Smooth muscle cell of the brain vasculature (primary cell): ENCODE data around the gene PUM2.

Experiments
- DNase-seq: peaks from one replicate; pipeline ENCODE4 v3.0.0-alpha.2; 2012; ENCODE audit warnings: low read depth, low spot score

Gene PUM2

DNA sequence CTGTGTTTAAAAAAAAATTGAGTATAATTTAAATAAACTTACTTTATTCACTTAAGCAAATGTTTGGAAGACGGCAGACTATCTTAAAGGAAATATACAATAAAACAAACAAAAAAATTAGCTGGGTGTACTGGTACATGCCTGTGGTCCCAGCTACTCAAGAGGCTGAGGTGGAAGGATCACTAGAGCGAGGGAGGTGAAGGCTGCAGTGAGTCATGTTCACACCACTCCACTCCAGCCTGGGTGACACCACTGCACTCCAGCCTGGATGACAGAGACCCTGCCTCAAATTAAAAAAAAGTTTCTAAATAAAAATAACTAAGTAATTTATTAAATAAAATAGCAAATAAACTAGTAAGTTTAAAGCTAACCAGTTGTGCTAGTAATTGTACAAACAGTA, 7.5 kb downstream of the PUM2 start:
- no peak for DNase-seq

- DNase-seq, result no peak
Observed at GRCh38 chr2:20339012-20339411, 11.6 kb downstream of the PUM2 start.

GRCh38 chr2:20334605-20335203, 15.9 kb downstream of the PUM2 start:
- no peak for DNase-seq

- DNase-seq, result no peak
Observed at GRCh38 chr2:20333738-20334137, 16.9 kb downstream of the PUM2 start.

GRCh38 chr2:20330192-20330591, 20.5 kb downstream of the PUM2 start:
- DNase-seq, result no peak

- no peak for DNase-seq
Observed at GRCh38 chr2:20327370-20327769, 23.3 kb downstream of the PUM2 start.

DNA sequence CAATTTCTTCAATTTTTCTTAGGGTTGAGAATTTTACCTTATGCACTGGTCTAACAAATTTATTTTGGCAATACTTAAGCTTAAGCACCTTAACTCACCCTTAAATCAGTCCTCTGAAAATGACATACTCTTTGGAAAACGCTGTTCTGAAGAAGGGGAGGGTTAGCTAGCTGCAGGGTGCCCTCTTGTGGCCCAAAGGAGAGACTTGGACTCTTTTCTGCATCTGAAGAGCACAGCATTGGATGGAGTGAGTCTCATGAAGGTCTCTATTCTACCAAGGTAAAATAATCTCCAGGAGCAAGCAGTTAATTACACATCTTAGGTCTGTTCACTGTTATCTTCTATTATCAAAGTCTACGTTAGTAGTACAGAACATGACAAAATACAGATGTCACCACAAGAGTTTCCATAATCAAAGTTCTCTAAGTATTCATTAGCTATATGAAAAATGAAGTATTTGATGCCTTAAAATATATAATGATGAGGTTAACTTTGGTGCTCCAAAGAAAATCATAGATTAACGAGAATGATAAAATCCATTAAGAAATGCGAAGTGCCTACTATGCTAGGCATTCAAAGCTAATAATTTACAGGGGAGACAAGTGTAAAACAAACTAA, 24.4 kb downstream of the PUM2 start:
- DNase-seq, result peak; percentile 28

DNA sequence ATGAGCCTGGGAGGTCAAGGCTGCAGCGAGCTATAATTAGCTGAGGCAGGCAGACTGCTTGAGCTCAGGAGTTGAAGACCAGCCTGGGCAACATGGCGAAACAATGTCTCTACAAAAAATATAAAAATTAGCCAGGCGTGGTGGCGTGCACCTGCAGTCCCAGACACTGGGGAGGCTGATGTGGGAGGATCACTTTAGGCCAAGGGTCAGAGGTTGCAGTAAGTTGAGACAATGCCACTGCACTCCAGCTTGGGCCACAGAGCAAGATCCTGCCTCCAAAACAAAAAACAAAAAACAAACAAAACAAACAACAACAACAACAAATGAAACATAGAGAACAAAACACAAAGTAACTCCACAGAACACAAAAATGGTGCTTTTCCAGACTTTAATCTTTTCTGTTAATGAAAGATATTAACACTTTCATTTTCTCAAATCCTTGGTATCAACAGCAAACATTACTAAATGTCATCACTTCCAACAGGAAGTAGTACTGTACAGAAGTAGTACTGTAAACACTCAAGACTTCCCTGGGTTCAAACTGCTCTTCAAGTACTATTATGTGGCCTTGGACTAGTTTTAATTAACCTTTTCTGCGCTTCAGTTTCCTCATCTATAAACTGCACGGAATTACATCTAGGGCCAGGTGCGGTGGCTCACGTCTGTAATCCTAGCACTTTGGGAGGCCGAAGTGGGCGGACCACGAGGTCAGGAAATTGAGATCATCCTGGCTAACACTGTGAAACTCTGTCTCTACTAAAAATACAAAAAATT, 27.9 kb downstream of the PUM2 start:
- DNase-seq, result no peak

DNA sequence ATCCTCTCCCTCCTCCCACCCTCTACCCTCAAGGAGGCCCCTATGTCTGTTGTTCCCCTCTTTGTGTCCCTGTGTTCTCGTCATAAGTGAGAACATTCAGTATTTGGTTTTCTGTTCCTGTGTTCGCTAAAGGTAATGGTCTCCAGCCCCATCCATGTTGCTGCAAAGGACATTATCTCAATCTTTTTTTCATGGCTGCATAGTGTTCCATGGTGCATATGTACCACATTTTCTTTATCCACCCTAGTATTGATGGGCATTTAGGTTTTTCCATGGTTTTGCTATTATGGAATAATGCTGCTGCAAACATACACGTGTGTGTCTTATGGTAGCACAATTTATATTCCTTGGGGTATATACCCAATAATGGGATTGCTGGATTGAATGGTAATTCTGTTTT, 33.0 kb downstream of the PUM2 start:
- no peak for DNase-seq

GRCh38 chr2:20317197-20317596, 33.4 kb downstream of the PUM2 start:
- no peak for DNase-seq

- no peak for DNase-seq
Observed at GRCh38 chr2:20314562-20315501, 35.8 kb downstream of the PUM2 start.

- no peak for DNase-seq
Observed at GRCh38 chr2:20313659-20314058, 37.0 kb downstream of the PUM2 start.

DNA sequence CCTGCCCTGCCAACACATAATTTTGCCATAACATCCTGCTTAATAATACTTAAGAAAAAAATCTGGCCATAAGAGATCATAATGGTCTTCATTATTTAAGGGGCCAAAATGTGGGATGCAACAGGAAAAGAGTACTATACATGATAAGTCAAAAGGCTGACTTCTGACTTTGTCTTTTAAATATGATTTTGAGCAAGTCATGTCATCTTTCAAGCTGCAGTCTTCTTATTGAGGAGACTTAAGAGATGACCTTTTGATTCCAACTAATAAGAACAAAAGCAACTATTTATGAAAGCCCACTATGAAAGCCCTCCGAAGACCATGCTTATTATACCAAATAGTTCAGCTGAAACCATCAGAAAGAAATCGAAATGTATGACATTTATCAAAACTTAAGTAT, 41.6 kb downstream of the PUM2 start:
- no peak for DNase-seq

DNA sequence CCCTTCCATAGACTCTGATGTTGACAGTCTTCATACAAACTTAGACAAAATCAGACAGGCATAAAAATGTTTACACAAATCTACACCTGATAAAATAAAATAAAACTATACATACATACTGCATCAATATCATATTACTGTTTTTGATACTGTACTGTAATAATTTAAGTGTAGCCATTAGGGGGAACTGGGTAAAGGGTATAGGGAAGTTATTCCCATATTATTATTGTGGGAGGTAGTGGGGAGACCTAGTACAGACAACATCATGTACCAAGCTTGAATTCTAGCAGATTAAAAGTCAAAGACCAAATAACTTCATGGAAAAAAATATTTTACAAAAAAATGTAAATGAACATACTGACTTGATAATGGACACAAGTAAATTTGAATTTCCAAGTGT, 43.3 kb downstream of the PUM2 start:
- DNase-seq, result no peak

GRCh38 chr2:20304411-20304810, 46.2 kb downstream of the PUM2 start:
- no peak for DNase-seq

GRCh38 chr2:20303966-20304365, 46.7 kb downstream of the PUM2 start:
- no peak for DNase-seq

DNA sequence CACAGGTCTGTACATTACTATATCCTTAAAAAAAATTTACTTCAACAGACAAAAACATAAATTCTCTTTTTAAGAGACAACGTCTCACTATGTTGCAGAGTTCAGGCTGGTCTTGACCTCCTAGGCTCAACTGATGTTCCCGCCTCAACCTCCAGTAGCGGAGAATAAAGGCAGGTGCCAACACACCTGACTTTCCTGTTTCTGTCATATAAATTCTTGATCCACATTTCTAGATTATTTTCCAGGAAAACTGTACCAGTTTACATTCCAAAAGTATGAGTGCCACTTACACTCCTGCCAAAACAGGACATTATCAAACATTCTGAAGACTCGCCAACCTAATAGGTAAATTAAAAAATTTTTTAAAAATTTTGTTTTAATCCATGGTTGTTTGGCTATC, 48.6 kb downstream of the PUM2 start:
- no peak for DNase-seq

DNA sequence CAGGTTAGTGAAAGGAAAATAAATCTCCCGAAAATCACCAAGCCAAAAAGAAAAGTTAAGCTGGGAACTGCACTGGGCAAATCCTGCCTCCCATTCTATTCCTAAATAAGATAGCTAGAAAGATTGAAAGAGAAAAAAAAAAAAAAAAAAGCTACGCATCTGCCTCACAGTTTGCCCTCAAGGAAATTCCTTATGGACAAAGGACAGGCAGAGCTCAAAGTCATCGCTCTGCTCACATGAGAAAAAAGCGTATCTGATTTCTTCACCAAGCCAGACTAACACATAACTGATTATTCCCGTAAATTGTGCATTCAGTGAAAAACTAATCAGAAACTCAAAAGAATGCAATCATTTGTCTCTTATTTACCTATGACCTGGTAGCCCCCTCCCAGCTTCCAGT, 50.0 kb downstream of the PUM2 start:
- no peak for DNase-seq

DNA sequence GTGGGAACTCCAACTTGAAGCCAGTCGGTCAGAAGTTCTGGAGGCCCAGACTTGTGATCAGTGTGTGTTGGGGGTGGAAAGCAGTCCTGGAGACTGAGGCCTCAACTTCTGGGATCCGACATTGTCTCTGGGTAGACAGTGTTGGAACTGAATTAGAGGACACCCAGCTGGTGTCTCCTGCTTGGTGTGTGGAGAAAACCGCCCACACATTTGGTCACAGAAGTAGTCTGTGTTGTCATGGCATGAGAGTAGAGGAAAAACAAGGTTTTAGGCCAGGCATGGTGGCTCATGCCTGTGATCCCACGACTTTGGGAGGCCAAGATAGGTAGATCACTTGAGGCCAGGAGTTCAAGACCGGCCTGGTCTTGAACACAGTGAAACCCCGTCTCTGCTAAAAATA, 51.5 kb downstream of the PUM2 start:
- DNase-seq, result no peak

DNA sequence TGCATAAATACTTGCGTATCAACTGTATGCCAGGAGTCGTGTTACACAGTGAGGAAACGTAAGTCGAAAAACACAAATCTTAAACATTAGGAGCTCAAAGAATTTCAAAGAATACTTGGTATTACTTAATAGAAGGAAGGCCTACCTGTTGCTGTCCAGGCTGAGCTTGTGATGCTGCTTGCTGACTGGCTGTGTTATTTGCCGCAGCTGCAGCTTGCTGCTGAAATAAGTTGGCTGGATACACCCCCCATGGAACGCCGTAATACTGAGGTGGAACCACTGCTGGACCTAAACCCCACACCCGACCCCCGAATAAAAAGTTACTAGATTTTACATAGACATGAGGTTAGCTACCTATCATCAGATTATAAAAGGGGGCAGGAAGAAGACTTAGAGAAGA, 56.4 kb downstream of the PUM2 start:
- DNase-seq, result no peak

- no peak for DNase-seq
Observed at GRCh38 chr2:20292984-20293383, 57.7 kb downstream of the PUM2 start.

GRCh38 chr2:20291846-20292408, 58.7 kb downstream of the PUM2 start:
- DNase-seq, result no peak
